Fibroblast of lung (primary cell): ENCODE results near the gene CCNF.

Source experiments
- EZH2 ChIP-seq: IDR thresholded peaks from 2 replicates; pipeline ENCODE4 v1.5.1; 2012; ENCODE audit warnings: low read length, control low read depth, mild to moderate bottlenecking; ENCODE audit errors: missing control alignments
- TF ChIP-seq, protein P1 (sequence below), 2 donors: IDR thresholded peaks in 1 of 2; conservative IDR thresholded peaks in 1 of 2; 1 replicate in 1 of 2; 2 replicates in 1 of 2; pipeline ENCODE4 v1.5.1; 2011 to 2012; ENCODE audit warnings: low read length in 2 of 2, control low read depth in 1 of 2, inconsistent platforms in 1 of 2, low read depth in 1 of 2, mild to moderate bottlenecking in 1 of 2

DNA sequence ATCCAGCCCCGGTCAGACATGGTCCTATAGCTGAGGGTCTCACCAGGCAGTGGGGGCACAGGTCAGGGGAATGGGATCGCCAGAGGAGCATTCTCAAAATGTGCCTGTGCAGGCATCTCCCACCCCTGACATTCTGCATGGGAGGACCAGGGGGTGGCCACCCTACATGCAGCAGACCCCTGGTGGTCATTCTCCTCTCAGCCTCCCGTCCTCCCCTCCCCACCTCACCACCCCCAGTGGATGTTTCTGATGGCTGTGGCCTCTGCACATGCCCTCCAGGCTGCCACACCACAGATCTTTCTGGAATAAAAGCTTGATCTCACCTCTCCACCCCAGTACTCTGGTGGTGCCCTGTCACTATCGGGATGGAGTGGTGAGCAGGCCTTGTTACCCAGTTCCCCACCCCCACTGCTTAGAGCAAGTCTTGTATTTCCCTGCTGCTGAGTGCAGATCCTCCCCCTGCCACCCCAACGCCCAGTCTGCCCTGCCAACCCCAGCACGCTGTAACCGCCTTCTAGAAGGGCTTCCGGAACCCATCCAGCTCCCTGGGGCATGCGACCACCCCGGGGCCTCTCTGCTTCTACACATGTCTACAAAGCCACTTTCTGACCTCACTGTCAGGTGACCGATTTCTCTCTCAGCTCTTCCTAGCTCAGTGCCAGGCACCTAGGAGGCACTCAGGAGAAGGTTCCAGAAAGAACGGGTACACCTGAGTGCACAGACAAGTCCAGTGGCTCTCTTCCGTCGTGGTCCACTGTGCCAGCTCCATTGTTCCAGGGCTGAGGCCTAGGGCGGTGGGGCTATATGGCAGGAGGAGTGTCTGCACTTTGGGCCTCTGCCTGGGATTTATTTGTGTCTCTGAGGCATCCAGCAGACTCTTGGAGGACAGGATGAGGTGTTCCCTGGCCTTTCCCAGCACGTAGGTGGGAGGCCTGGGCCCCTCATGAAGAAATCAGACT, 55.0 kb downstream of the CCNF start:
- TF ChIP-seq, protein P1, sequence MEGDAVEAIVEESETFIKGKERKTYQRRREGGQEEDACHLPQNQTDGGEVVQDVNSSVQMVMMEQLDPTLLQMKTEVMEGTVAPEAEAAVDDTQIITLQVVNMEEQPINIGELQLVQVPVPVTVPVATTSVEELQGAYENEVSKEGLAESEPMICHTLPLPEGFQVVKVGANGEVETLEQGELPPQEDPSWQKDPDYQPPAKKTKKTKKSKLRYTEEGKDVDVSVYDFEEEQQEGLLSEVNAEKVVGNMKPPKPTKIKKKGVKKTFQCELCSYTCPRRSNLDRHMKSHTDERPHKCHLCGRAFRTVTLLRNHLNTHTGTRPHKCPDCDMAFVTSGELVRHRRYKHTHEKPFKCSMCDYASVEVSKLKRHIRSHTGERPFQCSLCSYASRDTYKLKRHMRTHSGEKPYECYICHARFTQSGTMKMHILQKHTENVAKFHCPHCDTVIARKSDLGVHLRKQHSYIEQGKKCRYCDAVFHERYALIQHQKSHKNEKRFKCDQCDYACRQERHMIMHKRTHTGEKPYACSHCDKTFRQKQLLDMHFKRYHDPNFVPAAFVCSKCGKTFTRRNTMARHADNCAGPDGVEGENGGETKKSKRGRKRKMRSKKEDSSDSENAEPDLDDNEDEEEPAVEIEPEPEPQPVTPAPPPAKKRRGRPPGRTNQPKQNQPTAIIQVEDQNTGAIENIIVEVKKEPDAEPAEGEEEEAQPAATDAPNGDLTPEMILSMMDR (conservative IDR thresholded peaks at IDR 0.05 in 1 of 2, IDR thresholded peaks at IDR 0.05 in 1 of 2; ENCODE audit: low read depth in 1 of 2, low read length in 2 of 2) = no peak
- TF ChIP-seq EZH2 = no peak
